Spleen (tissue), 7 donors: Measurements from ENCODE around the gene MSI2.

Experiments used
- CTCF ChIP-seq, 11 experiments: fragments of 200-600 bp in 7 of 11; fragments of 450-650 bp in 4 of 11; sonication (generic) in 4 of 11; IDR thresholded peaks in 8 of 11; conservative IDR thresholded peaks in 3 of 11; 1 replicate in 7 of 11; 2 replicates in 4 of 11; pipeline versions ENCODE4 v1.4.0 to v1.8.0; 2016 to 2021; ENCODE audit warnings: antibody characterized with exemption in 11 of 11, inconsistent platforms in 4 of 11, mild to moderate bottlenecking in 1 of 11
- POLR2A ChIP-seq, 3 donors: fragments of 450-650 bp; IDR thresholded peaks; one replicate each; pipeline ENCODE4 v1.5.1; 2017; ENCODE audit warnings: antibody characterized with exemption in 3 of 3, mild to moderate bottlenecking in 1 of 3
- POLR2AphosphoS5 ChIP-seq, 3 donors: sonication (generic); formaldehyde crosslinking; IDR thresholded peaks; one replicate each; pipeline ENCODE4 v1.5.1; 2017; ENCODE audit warnings: antibody characterized with exemption in 3 of 3
- donor health status: DM: no; HTN: no; CAD: no; lungs with moderate emphysema.
- donor health status: DM: no; HTN: no; CAD: no.
- donor health status: DM: no; HTN: no; CAD: no.

- TF ChIP-seq CTCF (IDR thresholded peaks at IDR 0.05 in 8 of 11, conservative IDR thresholded peaks at IDR 0.05 in 3 of 11): no peak
- TF ChIP-seq POLR2AphosphoS5 (IDR thresholded peaks at IDR 0.05): no peak
- no peak for TF ChIP-seq POLR2A (IDR thresholded peaks at IDR 0.05)
These were observed 422.1 kb downstream of the MSI2 start for GRCh38 chr17:57678393-57678792.
